ENCODE data around the gene CCDC106. TPM values are rescaled to one million over a fixed set of nuclear protein-coding genes. Genes with fewer than 3 reads are reported as not detected.

The CCDC106 gene
- polyA plus RNA-seq, 1 donor: 11.6 TPM

DNA sequence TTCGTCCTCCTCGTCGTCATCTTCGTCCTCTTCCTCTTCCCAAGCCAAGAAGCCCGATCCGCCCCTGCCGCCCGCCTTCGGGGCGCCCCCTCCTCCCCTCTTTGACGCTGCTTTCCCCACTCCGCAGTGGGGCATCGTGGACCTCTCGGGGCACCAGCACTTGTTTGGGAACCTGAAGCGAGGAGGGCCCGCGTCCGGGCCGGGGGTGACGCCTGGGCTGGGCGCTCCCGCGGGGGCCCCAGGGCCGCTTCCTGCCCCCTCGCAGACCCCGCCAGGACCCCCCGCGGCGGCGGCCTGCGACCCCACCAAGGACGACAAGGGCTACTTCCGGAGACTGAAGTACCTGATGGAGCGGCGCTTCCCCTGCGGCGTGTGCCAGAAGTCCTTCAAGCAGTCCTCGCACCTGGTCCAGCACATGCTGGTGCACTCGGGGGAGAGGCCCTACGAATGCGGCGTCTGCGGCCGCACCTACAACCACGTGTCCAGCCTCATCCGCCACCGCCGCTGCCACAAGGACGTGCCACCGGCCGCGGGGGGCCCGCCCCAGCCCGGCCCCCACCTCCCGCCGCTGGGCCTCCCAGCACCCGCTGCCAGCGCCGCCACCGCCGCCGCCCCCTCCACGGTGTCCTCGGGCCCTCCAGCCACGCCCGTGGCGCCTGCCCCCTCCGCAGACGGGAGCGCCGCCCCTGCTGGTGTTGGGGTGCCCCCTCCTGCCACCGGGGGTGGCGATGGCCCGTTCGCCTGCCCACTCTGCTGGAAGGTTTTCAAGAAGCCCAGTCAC is 33.9 kb upstream of the CCDC106 start:
- 97% methylated on average over 5 of the region's 75 CpGs for WGBS (ENCODE audit: insufficient coverage, low lambda C conversion rate)
- no peak overlapping the region for H3K27ac ChIP-seq (ENCODE audit: low read length)
- H3K36me3 ChIP-seq (ENCODE audit: control insufficient read depth, insufficient read depth, low read length): peaks cover 34% of the 10 kb centered on the region
- H3K9me3 ChIP-seq (ENCODE audit: control insufficient read depth, low read depth, low read length): peaks cover 7% of the 10 kb centered on the region
- no peak for DNase-seq
- no peaks in the 10 kb centered on the region for H3K27me3 ChIP-seq (ENCODE audit: control insufficient read depth, insufficient read depth, low read length)
- no peaks in the 10 kb centered on the region for H3K4me1 ChIP-seq (ENCODE audit: control insufficient read depth, insufficient read depth, low read length)
- no peak overlapping the region for H3K4me3 ChIP-seq (ENCODE audit: low read length)

GRCh38 chr19:55614711-55615542 is 33.1 kb upstream of the CCDC106 start:
- WGBS (ENCODE audit: insufficient coverage, low lambda C conversion rate): no CpG with 5 or more reads among the region's 98 CpGs
- no peaks in the 10 kb centered on the region for H3K27me3 ChIP-seq (ENCODE audit: control insufficient read depth, insufficient read depth, low read length)
- H3K36me3 ChIP-seq (ENCODE audit: control insufficient read depth, insufficient read depth, low read length): peaks cover 26% of the 10 kb centered on the region
- H3K9me3 ChIP-seq (ENCODE audit: control insufficient read depth, low read depth, low read length): peaks cover 7% of the 10 kb centered on the region
- H3K27ac ChIP-seq (ENCODE audit: low read length): no peak overlapping the region
- H3K4me3 ChIP-seq (ENCODE audit: low read length): no peak overlapping the region
- DNase-seq: no peak
- H3K4me1 ChIP-seq (ENCODE audit: control insufficient read depth, insufficient read depth, low read length): no peaks in the 10 kb centered on the region

- H3K4me1 ChIP-seq (ENCODE audit: control insufficient read depth, insufficient read depth, low read length): no peaks in the 10 kb centered on the region
- H3K4me3 ChIP-seq (ENCODE audit: low read length): no peak overlapping the region
- peaks cover 7% of the 10 kb centered on the region for H3K9me3 ChIP-seq (ENCODE audit: control insufficient read depth, low read depth, low read length)
- H3K27me3 ChIP-seq (ENCODE audit: control insufficient read depth, insufficient read depth, low read length): no peaks in the 10 kb centered on the region
- H3K27ac ChIP-seq (ENCODE audit: low read length): no peak overlapping the region
- WGBS (ENCODE audit: insufficient coverage, low lambda C conversion rate): no CpG with 5 or more reads among the region's 88 CpGs
- peaks cover 27% of the 10 kb centered on the region for H3K36me3 ChIP-seq (ENCODE audit: control insufficient read depth, insufficient read depth, low read length)
- DNase-seq: no peak
These were observed 32.2 kb upstream of the CCDC106 start for GRCh38 chr19:55615543-55616394.

DNA sequence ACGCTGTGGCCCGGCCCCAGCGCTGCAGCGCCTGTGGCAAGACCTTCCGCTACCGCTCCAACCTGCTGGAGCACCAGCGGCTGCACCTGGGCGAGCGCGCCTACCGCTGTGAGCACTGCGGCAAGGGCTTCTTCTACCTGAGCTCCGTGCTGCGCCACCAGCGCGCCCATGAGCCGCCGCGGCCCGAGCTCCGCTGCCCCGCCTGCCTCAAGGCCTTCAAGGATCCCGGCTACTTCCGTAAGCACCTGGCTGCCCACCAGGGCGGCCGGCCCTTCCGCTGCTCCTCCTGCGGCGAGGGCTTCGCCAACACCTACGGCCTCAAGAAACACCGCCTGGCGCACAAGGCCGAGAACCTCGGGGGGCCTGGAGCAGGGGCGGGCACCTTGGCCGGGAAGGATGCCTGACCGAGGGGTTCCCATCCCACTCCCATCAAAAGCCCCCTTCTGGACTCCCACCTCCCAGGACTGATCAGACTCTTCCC is 31.6 kb upstream of the CCDC106 start:
- Histone ChIP-seq H3K36me3 (ENCODE audit: control insufficient read depth, insufficient read depth, low read length) (peaks cover 31% of the 10 kb centered on the region), H3K27ac (ENCODE audit: low read length) (no peak overlapping the region), H3K4me1 (ENCODE audit: control insufficient read depth, insufficient read depth, low read length) (no peaks in the 10 kb centered on the region), H3K9me3 (ENCODE audit: control insufficient read depth, low read depth, low read length) (peaks cover 7% of the 10 kb centered on the region), H3K4me3 (ENCODE audit: low read length) (no peak overlapping the region), H3K27me3 (ENCODE audit: control insufficient read depth, insufficient read depth, low read length) (no peaks in the 10 kb centered on the region)
- no peak for DNase-seq
- WGBS (ENCODE audit: insufficient coverage, low lambda C conversion rate): no CpG with 5 or more reads among the region's 38 CpGs

DNA sequence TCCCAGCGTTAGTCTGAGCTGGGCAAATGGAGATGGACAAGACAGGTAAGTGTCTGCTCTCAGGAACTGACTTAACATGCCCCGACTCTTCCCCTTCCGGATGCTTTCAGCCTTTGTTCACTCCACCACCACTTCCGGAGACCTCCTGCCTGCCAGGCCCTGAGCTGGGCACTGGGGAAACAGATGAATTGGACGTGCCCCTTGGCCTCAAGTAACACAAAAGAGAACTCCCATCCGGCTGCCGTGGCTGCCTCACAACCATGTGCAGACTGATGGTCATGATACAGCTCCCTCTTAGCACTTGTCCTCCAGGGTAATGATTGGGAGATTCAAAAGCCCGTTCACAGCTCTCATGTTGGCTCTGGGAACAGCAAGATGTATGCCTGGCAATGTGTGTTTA is 30.6 kb upstream of the CCDC106 start:
- no peaks in the 10 kb centered on the region for H3K4me1 ChIP-seq (ENCODE audit: control insufficient read depth, insufficient read depth, low read length)
- H3K27me3 ChIP-seq (ENCODE audit: control insufficient read depth, insufficient read depth, low read length): no peaks in the 10 kb centered on the region
- no peak overlapping the region for H3K4me3 ChIP-seq (ENCODE audit: low read length)
- no peak for DNase-seq
- peaks cover 7% of the 10 kb centered on the region for H3K9me3 ChIP-seq (ENCODE audit: control insufficient read depth, low read depth, low read length)
- H3K27ac ChIP-seq (ENCODE audit: low read length): no peak overlapping the region
- H3K36me3 ChIP-seq (ENCODE audit: control insufficient read depth, insufficient read depth, low read length): peaks cover 34% of the 10 kb centered on the region
- WGBS (ENCODE audit: insufficient coverage, low lambda C conversion rate): no CpG with 5 or more reads among the region's 8 CpGs

DNA sequence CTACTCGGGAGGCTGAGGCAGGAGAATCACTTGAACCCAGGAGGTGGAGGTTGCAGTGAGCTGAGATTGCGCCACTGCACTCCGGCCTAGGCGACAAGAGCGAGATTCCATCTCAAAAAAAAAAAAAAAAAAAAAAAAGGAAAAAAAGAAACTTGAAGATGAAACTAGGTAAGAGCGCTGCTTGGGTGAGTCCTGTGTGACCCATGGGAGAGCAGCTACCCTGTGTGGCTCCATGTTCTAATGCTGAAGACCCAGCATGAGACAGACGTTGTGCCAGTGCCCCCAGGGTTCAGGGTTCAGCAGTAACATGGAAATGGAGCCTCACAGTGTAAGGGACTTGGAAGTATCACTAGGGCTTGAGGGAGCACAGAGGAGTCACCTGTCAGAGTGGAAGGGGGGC is 29.6 kb upstream of the CCDC106 start:
- Histone ChIP-seq H3K27ac (ENCODE audit: low read length) (no peak overlapping the region), H3K36me3 (ENCODE audit: control insufficient read depth, insufficient read depth, low read length) (peaks cover 35% of the 10 kb centered on the region), H3K9me3 (ENCODE audit: control insufficient read depth, low read depth, low read length) (peaks cover 7% of the 10 kb centered on the region), H3K4me3 (ENCODE audit: low read length) (no peak overlapping the region), H3K4me1 (ENCODE audit: control insufficient read depth, insufficient read depth, low read length) (peaks cover 3% of the 10 kb centered on the region), H3K27me3 (ENCODE audit: control insufficient read depth, insufficient read depth, low read length) (no peaks in the 10 kb centered on the region)
- WGBS (ENCODE audit: insufficient coverage, low lambda C conversion rate): no CpG with 5 or more reads among the region's 7 CpGs
- DNase-seq: no peak

GRCh38 chr19:55619286-55619685 is 28.7 kb upstream of the CCDC106 start:
- no peak overlapping the region for H3K27ac ChIP-seq (ENCODE audit: low read length)
- DNase-seq: no peak
- H3K27me3 ChIP-seq (ENCODE audit: control insufficient read depth, insufficient read depth, low read length): no peaks in the 10 kb centered on the region
- peaks cover 35% of the 10 kb centered on the region for H3K36me3 ChIP-seq (ENCODE audit: control insufficient read depth, insufficient read depth, low read length)
- peaks cover 9% of the 10 kb centered on the region for H3K4me1 ChIP-seq (ENCODE audit: control insufficient read depth, insufficient read depth, low read length)
- WGBS (ENCODE audit: insufficient coverage, low lambda C conversion rate): no CpG with 5 or more reads among the region's 3 CpGs
- no peak overlapping the region for H3K4me3 ChIP-seq (ENCODE audit: low read length)
- H3K9me3 ChIP-seq (ENCODE audit: control insufficient read depth, low read depth, low read length): peaks cover 7% of the 10 kb centered on the region

DNA sequence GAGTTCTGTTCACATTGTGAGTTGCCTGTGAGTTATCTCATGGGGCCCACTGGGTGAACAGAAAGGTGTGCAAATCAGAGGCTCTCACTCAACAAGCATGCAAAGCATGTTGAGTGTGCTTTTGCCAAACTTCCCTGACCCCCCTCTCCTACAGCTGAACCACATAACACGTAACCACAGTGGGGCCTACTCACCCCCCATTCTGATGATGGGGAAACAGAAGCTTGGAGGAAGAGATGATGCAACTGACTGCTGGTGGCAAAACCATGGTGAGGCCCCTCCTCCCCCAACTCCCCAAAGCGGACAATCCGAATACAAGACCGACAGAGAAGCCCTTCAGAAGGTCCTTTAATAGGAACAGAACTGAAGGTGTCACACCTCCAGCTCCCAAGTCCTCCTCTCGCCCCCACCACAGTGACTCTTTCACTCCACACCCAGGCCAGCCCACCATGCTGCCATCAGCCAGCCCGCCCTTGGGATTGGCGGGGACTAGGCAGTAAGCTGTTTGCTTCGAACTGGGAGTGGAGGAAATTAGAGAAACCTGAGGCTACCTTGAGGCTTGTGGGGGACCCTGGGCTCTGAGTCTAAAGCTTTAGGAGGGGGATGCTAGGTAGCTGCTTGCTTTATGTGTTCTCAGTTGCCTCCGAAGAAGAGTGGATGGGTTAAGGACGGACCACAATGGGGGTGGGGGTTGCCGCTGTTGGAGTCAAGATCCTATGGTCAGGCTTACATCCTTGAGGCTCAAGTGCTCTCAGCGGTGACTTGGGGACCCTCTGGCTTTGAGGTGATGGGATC is 27.4 kb upstream of the CCDC106 start:
- peaks cover 14% of the 10 kb centered on the region for H3K4me1 ChIP-seq (ENCODE audit: control insufficient read depth, insufficient read depth, low read length)
- no CpG with 5 or more reads among the region's 12 CpGs for WGBS (ENCODE audit: insufficient coverage, low lambda C conversion rate)
- no peaks in the 10 kb centered on the region for H3K27me3 ChIP-seq (ENCODE audit: control insufficient read depth, insufficient read depth, low read length)

GRCh38 chr19:55621205-55621672 is 26.8 kb upstream of the CCDC106 start:
- Histone ChIP-seq H3K27me3 (ENCODE audit: control insufficient read depth, insufficient read depth, low read length) (no peaks in the 10 kb centered on the region), H3K4me3 (ENCODE audit: low read length) (no peak overlapping the region), H3K4me1 (ENCODE audit: control insufficient read depth, insufficient read depth, low read length) (peaks cover 14% of the 10 kb centered on the region), H3K36me3 (ENCODE audit: control insufficient read depth, insufficient read depth, low read length) (peaks cover 31% of the 10 kb centered on the region), H3K9me3 (ENCODE audit: control insufficient read depth, low read depth, low read length) (no peaks in the 10 kb centered on the region), H3K27ac (ENCODE audit: low read length) (no peak overlapping the region)
- DNase-seq: peak in 1 of 2 donors; percentile 2
- no CpG with 5 or more reads among the region's 9 CpGs for WGBS (ENCODE audit: insufficient coverage, low lambda C conversion rate)

More for the DNA sequence above, 27.4 kb upstream of the CCDC106 start:
- Histone ChIP-seq H3K4me3 (ENCODE audit: low read length) (no peak overlapping the region), H3K27ac (ENCODE audit: low read length) (no peak overlapping the region), H3K36me3 (ENCODE audit: control insufficient read depth, insufficient read depth, low read length) (peaks cover 35% of the 10 kb centered on the region), H3K9me3 (ENCODE audit: control insufficient read depth, low read depth, low read length) (peaks cover 3% of the 10 kb centered on the region)
- DNase-seq: peak in 1 of 2 donors; percentile 1
